Mesothelial cell of epicardium (in vitro differentiated cells): Measurements from ENCODE around the gene COA5. TPM values are rescaled to one million over a fixed set of nuclear protein-coding genes. Genes with fewer than 3 reads are reported as not detected.

Source experiments
- DNase-seq, 2 experiments: peaks; one replicate each; pipeline ENCODE4 v3.0.0; 2021; ENCODE audit warnings: low spot score in 2 of 2; ENCODE audit not compliant: unreplicated experiment in 2 of 2
- H3K27ac Mint-ChIP-seq: 2 replicates; pipeline ENCODE4 v1.8.0; 2021; ENCODE audit warnings: mixed read lengths
- H3K27me3 Mint-ChIP-seq: 2 replicates; pipeline ENCODE4 v1.8.0; 2021; ENCODE audit warnings: low read depth, mixed read lengths
- H3K36me3 Mint-ChIP-seq: 2 replicates; pipeline ENCODE4 v1.8.0; 2021; ENCODE audit warnings: mixed read lengths
- H3K4me1 Mint-ChIP-seq: 2 replicates; pipeline ENCODE4 v1.8.0; 2021; ENCODE audit warnings: mixed read lengths
- H3K4me3 Mint-ChIP-seq: 2 replicates; pipeline ENCODE4 v1.8.0; 2021; ENCODE audit warnings: mild to moderate bottlenecking, moderate library complexity, mixed read lengths
- H3K9me3 Mint-ChIP-seq: 2 replicates; pipeline ENCODE4 v1.8.0; 2021; ENCODE audit warnings: mixed read lengths
- total RNA-seq: library from RNA; stranded (reverse); gene quantifications from 3 replicates; pipeline ENCODE4 v1.2.1, GENCODE V29; 2021
- TF ChIP-seq, protein P1 (sequence below): fragments of 200-600 bp; sonication (generic); IDR thresholded peaks from one replicate; pipeline ENCODE4 v1.5.0; 2021; ENCODE audit warnings: antibody characterized with exemption; ENCODE audit not compliant: unreplicated experiment

COA5 gene
- total RNA-seq, 1 donor from 2014 or later = 41.8 TPM

DNA sequence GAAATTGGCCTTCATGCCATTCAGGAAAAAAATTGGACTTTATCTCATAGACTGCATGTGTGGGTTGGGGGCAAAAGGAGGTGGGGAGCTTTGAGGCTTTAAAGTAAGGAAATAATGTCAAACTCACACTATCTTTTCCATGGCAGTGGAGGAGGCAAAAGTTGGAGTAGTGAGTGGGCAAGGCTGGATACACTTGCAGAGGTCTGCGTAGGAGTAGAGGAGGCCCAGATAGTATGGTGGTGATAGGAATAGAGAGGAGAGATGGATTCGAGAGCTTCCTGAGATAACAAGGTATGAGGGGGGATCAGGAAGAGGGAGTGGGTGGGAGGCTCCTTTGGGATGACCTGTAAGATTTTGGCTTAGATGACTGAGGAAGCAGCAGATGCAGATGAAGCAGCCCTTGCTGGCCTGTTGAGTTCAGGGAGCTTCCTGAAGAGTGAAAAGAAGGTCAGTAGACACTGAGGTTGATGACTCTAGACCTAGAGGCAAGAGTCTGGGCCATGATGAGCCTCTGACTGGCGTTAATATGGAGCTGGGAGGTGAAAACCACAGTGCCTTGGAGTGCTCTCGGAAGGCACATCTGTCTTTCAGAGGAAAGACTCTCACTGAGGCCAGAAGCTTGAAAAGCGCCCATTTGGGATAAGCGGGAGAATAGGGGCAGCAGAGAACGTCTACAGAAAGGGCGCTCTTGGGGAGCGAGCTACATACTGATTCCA, 5.9 kb upstream of the COA5 start:
- H3K4me1 Mint-ChIP-seq = peaks cover 25% of the 10 kb centered on the region
- no peak for DNase-seq
- no peaks in the 10 kb centered on the region for H3K27me3 Mint-ChIP-seq
- H3K27ac Mint-ChIP-seq = no peak overlapping the region
- TF ChIP-seq, protein P1, sequence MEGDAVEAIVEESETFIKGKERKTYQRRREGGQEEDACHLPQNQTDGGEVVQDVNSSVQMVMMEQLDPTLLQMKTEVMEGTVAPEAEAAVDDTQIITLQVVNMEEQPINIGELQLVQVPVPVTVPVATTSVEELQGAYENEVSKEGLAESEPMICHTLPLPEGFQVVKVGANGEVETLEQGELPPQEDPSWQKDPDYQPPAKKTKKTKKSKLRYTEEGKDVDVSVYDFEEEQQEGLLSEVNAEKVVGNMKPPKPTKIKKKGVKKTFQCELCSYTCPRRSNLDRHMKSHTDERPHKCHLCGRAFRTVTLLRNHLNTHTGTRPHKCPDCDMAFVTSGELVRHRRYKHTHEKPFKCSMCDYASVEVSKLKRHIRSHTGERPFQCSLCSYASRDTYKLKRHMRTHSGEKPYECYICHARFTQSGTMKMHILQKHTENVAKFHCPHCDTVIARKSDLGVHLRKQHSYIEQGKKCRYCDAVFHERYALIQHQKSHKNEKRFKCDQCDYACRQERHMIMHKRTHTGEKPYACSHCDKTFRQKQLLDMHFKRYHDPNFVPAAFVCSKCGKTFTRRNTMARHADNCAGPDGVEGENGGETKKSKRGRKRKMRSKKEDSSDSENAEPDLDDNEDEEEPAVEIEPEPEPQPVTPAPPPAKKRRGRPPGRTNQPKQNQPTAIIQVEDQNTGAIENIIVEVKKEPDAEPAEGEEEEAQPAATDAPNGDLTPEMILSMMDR = no peak
- H3K36me3 Mint-ChIP-seq = peaks cover 37% of the 10 kb centered on the region
- H3K9me3 Mint-ChIP-seq = no peaks in the 10 kb centered on the region
- no peak overlapping the region for H3K4me3 Mint-ChIP-seq

DNA sequence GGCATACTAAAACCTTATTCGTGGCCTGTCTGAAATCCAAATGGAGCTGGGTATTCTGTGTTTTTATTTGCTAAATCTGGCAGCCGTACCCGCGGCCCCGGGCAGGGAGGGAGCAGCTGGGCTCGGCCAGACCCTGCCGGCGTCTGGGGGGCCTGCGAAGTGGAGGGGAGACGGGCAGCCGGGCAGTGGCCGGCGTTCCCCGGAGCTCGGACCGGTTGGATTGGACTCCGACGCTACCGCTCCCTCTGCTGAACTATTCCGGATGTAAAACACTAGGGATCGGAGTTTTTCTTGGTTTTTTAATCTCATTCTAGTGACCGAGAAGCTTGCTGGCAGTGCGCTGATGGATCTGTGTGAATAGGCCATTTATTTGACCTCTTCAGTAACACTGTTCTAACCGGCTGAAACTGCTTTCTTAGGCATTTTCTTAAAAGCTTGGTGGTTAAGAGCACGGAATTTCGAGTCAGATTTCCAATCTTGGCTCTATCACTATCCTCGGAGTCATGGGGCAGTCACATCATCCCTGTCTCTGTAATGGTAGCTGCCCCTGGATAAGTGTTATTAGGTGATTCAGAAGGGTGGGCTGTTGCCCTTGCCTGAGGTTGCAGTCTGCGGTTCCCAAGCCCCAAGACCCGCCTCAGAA, 771 bp upstream of the COA5 start:
- H3K4me3 Mint-ChIP-seq = peak overlapping the region; percentile 76
- H3K27ac Mint-ChIP-seq = peak overlapping the region; percentile 93
- H3K9me3 Mint-ChIP-seq = no peaks in the 10 kb centered on the region
- H3K4me1 Mint-ChIP-seq = peaks cover 38% of the 10 kb centered on the region
- DNase-seq = peak in 1 of 2 experiments; percentile 54
- peaks cover 21% of the 10 kb centered on the region for H3K36me3 Mint-ChIP-seq
- TF ChIP-seq, protein P1 = no peak
- no peaks in the 10 kb centered on the region for H3K27me3 Mint-ChIP-seq

DNA sequence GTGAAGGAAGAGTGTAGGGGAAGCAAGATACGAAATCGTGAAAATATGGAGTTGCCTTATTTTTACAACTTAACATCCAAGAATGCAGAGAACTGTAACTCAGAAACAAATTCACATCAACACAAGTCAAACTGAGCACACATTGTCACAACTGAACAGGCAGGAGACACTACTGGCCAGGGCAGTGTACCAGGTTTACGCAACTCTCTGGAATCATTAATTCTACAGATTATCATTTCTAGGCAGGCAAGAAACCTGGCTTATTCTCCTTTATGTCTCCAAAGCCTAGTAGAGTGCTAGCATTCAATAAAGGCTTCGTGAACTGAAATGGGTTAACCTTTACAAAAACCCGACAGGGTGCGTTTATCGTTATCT, 584 bp downstream of the COA5 start:
- Mint-ChIP-seq H3K4me1 (peaks cover 38% of the 10 kb centered on the region), H3K27ac (peak overlapping the region; percentile 93), H3K27me3 (no peaks in the 10 kb centered on the region), H3K4me3 (peak overlapping the region; percentile 76), H3K36me3 (peaks cover 9% of the 10 kb centered on the region), H3K9me3 (no peaks in the 10 kb centered on the region)
- TF ChIP-seq, protein P1 = no peak
- DNase-seq = no peak

DNA sequence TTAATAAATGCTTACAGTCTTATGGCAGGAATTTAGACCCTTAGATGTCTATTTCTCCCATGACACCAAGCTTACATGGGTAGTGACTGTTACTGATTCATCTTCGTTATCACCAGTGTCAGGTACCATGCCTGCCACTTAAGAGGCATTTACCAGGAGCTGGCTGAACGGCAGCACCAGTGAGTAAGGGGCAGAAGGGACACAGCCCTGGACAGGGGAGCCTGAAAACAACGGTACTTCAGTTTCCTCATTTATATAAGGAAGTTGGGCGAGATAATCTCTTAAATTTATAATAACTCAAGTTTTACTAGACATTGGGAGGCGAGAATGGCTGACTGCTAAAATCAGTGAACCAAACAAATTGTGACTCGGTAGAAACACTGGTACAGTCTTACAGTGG, 1.2 kb downstream of the COA5 start:
- Mint-ChIP-seq H3K4me3 (peak overlapping the region; percentile 76), H3K9me3 (no peaks in the 10 kb centered on the region), H3K4me1 (peaks cover 38% of the 10 kb centered on the region), H3K27ac (peak overlapping the region; percentile 93), H3K27me3 (no peaks in the 10 kb centered on the region), H3K36me3 (peaks cover 9% of the 10 kb centered on the region)
- TF ChIP-seq, protein P1 = no peak
- no peak for DNase-seq

DNA sequence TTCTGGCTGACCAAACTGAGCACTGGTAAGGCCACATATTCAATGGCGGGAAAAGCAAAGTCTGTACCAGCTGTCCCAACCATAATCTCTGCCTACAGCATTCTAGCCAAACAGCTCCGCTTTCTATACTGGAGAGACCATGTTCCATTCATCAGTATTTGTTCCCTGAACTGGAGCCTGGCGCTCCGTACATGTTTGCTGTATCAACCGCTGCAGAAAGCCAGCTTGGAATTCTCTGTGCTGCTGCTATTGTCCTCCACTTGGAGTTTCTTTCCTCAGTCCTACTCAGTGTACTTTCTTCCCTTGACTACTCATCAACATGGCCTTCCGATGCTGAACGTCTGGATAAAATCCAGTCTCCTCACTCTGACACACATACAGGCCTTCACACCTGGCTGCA, 1.9 kb downstream of the COA5 start:
- H3K27ac Mint-ChIP-seq = peak overlapping the region; percentile 80
- peak overlapping the region; percentile 76 for H3K4me3 Mint-ChIP-seq
- H3K36me3 Mint-ChIP-seq = peaks cover 7% of the 10 kb centered on the region
- H3K9me3 Mint-ChIP-seq = no peaks in the 10 kb centered on the region
- H3K4me1 Mint-ChIP-seq = peaks cover 36% of the 10 kb centered on the region
- H3K27me3 Mint-ChIP-seq = no peaks in the 10 kb centered on the region
- TF ChIP-seq, protein P1 = no peak
- DNase-seq = no peak
